Measurements from ENCODE around the gene HOXA4.

DNA sequence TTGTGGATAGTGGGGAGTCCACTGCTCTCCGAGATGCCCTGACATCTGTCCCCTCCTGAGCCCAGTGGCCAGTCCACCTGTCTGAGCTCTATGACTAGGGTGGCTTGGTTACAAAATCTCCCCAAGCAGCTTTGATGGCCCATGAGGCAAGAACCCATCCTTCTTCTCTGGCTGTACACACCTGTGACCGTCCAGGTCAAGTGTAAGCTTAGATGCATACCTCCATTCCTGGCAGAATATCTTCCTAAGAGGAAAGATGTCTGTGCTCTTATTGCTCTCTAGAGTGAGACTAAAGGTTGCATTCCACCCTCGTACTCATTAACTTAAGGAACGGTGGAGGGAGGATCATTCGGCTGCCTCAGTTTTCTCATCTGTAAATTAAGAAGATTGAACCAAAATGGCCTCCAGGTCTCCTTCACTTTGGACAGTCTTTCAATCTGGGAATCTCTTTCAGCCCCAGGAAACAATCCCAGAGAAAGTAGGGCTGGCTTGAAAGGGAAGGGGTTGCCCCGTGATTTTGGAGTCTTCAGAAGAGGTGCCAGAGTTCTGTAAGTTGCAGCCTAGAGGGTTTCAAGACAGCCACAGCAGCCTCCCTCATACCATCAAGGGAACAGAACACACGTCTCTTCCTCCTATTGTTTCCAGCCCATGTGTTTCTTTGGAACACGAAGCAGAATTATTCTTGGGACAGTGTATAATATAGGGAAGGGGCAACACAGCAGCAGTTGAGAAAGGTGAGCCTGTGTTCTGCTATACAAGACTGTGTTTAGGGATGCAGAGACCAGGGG lies 5.5 kb downstream of the HOXA4 start:
- TF ChIP-seq, protein P1, sequence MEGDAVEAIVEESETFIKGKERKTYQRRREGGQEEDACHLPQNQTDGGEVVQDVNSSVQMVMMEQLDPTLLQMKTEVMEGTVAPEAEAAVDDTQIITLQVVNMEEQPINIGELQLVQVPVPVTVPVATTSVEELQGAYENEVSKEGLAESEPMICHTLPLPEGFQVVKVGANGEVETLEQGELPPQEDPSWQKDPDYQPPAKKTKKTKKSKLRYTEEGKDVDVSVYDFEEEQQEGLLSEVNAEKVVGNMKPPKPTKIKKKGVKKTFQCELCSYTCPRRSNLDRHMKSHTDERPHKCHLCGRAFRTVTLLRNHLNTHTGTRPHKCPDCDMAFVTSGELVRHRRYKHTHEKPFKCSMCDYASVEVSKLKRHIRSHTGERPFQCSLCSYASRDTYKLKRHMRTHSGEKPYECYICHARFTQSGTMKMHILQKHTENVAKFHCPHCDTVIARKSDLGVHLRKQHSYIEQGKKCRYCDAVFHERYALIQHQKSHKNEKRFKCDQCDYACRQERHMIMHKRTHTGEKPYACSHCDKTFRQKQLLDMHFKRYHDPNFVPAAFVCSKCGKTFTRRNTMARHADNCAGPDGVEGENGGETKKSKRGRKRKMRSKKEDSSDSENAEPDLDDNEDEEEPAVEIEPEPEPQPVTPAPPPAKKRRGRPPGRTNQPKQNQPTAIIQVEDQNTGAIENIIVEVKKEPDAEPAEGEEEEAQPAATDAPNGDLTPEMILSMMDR (IDR thresholded peaks at IDR 0.05), result no peak
- TF ChIP-seq POLR2A (IDR thresholded peaks at IDR 0.05), result no peak
- no peak for TF ChIP-seq POLR2AphosphoS5 (IDR thresholded peaks at IDR 0.05)
- no peak for TF ChIP-seq EP300 (IDR thresholded peaks at IDR 0.05)
